Astrocyte of the spinal cord (primary cell): ENCODE results near the gene SBNO2.

Experiments used
- DNase-seq: peaks from one replicate; pipeline ENCODE4 v3.0.0; 2011; ENCODE audit warnings: low read depth, low spot score
- H3K4me3 ChIP-seq: 2 replicates; pipeline ENCODE4 v1.5.1; 2011; ENCODE audit warnings: low read depth, mild to moderate bottlenecking, low read length, moderate library complexity
- CTCF ChIP-seq: IDR thresholded peaks from 2 replicates; pipeline ENCODE4 v1.5.1; 2012; ENCODE audit warnings: low read depth, mild to moderate bottlenecking, low read length, inconsistent platforms
- in situ Hi-C: cut with HindIII; loops from 2 replicates; pipeline ENCODE4 v1.10.0; 2017; ENCODE audit warnings: low sequenced_read_pairs

The SBNO2 gene

GRCh38 chr19:1089126-1089771, 84.8 kb downstream of the SBNO2 start:
- no peak overlapping the region for H3K4me3 ChIP-seq
- no peak for DNase-seq
- no peak for TF ChIP-seq CTCF
- in situ Hi-C loops: no loop called here

- in situ Hi-C loops: no loop called here
- no peak for TF ChIP-seq CTCF
- DNase-seq: no peak
- no peak overlapping the region for H3K4me3 ChIP-seq
Observed at GRCh38 chr19:1088416-1089010, 85.6 kb downstream of the SBNO2 start.

GRCh38 chr19:1087813-1088415, 86.2 kb downstream of the SBNO2 start:
- no peak for DNase-seq
- no peak overlapping the region for H3K4me3 ChIP-seq
- in situ Hi-C loops: no loop called here
- TF ChIP-seq CTCF: no peak

GRCh38 chr19:1086613-1087012, 87.5 kb downstream of the SBNO2 start:
- no peak for TF ChIP-seq CTCF
- DNase-seq: no peak
- in situ Hi-C loops: no loop called here
- no peak overlapping the region for H3K4me3 ChIP-seq

- in situ Hi-C loops: no loop called here
- no peak overlapping the region for H3K4me3 ChIP-seq
- TF ChIP-seq CTCF: no peak
- no peak for DNase-seq
Observed at GRCh38 chr19:1085676-1086442, 88.2 kb downstream of the SBNO2 start.

GRCh38 chr19:1085053-1085658, 88.9 kb downstream of the SBNO2 start:
- no peak for TF ChIP-seq CTCF
- DNase-seq: no peak
- in situ Hi-C loops: no loop called here
- no peak overlapping the region for H3K4me3 ChIP-seq
